GM21619 (cell line): ENCODE data around the gene PSMB1.
"Not testable (repeated sequence)": the region's sequence is repeated elsewhere in the genome, so short reads cannot be mapped to it uniquely, and the experiment has no call there.

ENCODE experiments used
- ATAC-seq: cut with Tn5 transposase; IDR thresholded peaks from one replicate; pipeline ENCODE4 v1.9.1; 2021; ENCODE audit not compliant: unreplicated experiment

Gene PSMB1

GRCh38 chr6:170536671-170537070 is 16.4 kb downstream of the PSMB1 start:
- ATAC-seq = no peak

DNA sequence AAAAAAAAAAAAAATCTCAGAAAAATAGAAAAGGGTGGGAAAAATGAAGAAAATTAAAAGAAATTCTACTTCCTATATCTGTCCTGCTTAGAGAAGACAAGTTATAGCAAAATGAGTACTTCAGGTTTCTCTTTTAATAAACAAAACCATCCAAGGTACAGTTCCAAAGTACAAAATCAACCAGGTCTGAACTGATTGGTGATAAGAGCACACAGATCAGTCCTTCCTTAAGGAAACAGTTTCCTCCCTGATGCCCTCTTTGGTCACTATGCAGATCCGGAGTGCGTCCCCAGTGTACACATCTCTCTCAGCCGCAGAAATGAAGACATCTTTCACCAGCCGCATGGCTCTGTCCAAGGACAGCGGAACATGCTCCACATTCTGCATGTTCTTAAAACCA is 18.1 kb downstream of the PSMB1 start:
- no peak for ATAC-seq

GRCh38 chr6:170533792-170534191 is 19.3 kb downstream of the PSMB1 start:
- no peak for ATAC-seq

DNA sequence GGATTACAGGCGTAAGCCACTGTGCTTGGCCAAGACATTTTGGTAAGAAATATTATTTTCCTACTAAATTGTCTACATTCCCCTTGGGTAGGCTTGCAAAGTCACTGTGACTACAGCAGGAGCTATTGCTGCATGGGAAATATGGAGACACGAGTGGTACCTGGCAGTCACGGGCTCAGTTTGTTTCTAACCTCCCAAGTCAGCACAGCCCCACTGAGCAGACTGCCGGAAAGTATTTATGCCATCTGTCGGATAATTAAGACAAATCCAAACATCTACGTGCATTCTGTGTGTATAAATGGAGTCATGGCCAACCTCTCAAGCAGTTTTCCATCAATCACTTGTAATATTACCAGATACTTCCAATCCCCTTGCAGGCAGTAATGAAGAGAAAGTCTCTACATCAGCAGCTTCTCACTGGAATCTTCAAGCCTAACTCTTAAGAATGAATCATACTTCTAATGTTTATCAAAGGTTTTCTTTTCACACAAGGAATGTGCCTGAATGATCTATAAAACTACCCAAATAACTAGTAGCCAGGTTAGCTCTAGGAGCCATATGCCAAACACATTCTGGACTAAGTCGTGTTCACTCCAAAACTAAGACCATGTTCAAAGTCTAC is 20.1 kb downstream of the PSMB1 start:
- ATAC-seq = no peak

DNA sequence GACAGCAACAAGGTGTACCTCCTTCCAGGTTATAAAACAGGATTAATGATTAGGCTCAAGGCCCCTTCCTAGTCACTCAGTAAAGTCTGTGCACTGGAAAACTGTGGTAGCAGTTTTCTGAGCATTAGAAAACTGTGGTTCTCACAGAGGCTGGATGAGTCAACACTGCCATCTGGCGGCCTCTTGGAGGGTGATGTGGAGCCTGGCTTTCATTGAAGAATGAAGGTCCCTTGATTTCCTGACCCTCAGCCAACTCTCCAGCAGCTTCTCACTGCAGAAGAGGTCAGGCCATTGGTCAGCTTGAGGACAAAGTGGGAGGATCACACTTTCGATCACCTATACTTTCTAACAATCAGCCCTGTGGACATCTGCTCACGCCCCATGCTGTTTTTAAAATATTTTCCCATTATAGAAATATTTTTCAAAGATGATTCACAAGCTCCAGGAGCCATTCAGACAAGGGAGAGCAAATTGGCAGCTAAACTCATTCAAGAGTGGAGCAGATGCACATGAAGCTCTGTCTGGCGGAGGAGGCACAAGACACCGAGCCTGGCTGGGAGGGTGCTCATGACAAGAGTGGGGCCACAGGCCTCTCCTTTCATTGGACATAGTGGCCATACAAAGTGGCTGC is 23.2 kb downstream of the PSMB1 start:
- ATAC-seq = peak; percentile 83

DNA sequence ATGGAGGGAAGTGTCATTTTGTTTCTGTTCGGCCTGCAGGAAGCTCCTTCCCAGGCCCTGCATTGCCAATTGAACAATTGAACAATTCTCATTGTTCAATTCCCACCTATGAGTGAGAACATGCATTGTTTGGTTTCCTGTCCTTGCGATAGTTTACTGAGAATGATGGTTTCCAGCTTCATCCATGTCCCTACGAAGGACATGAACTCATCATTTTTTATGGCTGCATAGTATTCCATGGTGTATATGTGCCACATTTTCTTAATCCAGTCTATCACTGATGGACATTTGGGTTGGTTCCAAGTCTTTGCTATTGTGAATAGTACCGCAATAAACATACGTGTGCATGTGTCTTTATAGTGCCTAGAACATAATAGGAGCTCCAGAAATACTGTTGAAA is 25.1 kb downstream of the PSMB1 start:
- not testable (repeated sequence) for ATAC-seq

GRCh38 chr6:170525795-170526194 is 27.3 kb downstream of the PSMB1 start:
- no peak for ATAC-seq

GRCh38 chr6:170524172-170524502 is 29.0 kb downstream of the PSMB1 start:
- no peak for ATAC-seq

GRCh38 chr6:170523256-170524171 is 29.6 kb downstream of the PSMB1 start:
- no peak for ATAC-seq

DNA sequence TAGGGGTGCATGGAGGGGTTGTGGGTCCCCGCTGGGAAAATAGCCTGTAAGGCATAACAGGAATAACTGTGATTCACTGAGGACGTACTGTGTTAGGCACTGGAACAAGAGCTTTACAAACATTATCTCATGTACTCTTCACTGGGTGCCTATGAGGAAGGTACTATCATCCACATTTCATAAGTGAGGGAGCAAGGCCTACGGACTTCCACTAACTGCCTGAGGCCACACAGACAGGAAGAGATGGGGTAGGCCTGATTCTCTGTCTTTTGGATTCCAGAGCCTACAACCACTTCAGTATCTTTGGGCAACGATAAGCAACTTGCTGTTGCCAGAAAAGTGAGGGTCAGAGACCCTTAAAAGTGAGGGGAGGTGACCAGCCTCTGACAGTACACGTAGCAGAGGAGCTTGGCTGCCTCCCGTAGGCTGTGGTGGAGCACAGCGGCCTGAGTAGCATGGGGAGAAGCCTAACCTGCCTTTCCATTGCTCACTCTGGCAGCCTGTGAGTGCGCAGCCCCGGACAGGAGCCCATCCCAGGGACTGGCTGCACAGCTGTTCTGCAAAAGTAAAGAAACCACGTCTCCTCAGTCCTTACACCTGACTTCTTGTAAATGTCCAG is 30.4 kb downstream of the PSMB1 start:
- ATAC-seq = no peak

DNA sequence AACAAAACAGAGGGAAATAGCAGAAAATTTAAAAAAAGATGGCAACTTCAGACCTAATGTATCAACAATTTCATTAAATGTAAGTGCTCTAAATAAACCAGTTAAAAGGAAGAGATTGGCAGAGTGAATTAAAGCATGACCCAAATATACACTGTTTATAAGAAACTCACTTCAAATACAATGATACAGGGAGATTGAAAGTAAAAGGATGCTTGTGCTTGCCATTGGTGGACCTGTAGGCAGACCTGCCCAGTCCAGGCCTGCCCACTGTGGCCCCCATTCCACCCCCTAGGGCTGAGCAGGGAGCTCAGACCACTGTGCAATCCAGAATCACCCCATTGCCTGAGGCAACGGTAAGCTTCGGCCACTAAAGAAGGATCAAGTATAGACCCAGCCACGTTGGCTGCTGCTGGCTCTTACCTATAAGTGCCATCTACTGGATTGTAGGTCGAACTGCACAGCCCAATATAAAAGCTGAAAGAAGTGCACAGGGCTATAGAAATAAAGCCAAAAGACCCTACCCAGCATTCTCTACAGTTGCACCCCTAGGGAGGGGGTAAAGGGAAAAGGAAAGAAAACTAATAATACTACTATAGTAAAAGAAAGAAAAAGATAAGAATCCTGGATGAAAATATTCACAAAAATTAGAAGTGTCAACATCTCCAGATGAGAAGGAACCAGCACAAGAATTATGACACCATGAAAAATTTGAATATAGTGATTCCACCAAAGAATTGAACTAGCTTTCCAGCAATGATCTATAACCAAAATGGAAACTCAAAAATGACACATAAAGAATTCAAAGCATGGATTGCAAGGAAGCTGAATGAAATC is 36.1 kb downstream of the PSMB1 start:
- ATAC-seq = peak; percentile 98

DNA sequence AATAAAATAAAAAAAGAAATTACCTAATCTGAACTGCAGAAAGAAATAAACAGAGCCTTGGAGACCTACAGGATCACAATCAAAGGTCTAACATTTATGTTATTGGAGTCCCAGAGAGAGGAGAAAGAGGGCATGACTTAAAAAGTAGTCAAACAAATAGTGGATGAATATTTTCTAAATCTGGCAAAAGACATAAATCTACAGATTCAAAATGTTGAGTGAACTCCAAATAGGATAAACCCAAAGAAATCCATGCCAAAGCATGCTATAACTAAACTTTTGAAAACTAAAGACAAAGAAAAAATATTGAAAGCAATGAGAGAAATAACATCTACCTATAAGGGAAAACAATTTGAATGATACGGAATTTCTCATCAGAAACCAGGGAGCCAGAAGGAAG is 38.2 kb downstream of the PSMB1 start:
- ATAC-seq = no peak

DNA sequence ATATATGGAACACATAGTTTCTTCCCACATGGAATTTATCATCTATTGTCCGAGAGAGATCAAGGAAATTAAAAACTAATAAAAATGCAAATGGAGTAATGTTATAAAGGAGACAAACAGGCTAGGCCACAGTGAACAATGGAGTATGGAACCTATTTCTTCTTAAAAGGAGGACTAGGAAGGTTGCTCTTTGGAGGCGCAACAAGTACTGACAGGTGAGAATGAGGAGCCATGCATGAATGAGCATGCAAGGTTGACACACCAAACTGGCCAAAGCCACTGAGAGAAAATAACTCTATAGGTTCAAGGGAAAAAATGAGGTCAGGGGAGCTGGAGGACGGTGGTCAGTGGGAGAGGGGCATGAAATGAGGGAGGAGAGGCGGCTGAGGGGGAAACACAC is 40.9 kb downstream of the PSMB1 start:
- ATAC-seq = no peak

- ATAC-seq = no peak
Measured at GRCh38 chr6:170510631-170511030, 42.5 kb downstream of the PSMB1 start.

- ATAC-seq = no peak
Measured at GRCh38 chr6:170509723-170510018, 43.4 kb downstream of the PSMB1 start.

- ATAC-seq = not testable (repeated sequence)
Measured at GRCh38 chr6:170508892-170509722, 44.0 kb downstream of the PSMB1 start.

DNA sequence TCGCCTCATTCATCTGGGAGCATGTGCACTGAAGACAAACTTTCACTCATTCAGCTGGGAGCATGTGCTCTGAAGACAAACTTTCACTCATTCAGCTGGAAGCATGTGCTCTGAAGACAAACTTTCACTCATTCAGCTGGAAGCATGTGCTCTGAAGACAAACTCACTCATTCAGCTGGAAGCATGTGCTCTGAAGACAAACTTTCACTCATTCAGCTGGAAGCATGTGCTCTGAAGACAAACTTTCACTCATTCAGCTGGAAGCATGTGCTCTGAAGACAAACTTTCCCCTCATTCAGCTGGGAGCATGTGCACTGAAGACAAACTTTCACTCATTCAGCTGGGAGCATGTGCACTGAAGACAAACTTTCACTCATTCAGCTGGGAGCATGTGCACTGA is 44.8 kb downstream of the PSMB1 start:
- not testable (repeated sequence) for ATAC-seq

DNA sequence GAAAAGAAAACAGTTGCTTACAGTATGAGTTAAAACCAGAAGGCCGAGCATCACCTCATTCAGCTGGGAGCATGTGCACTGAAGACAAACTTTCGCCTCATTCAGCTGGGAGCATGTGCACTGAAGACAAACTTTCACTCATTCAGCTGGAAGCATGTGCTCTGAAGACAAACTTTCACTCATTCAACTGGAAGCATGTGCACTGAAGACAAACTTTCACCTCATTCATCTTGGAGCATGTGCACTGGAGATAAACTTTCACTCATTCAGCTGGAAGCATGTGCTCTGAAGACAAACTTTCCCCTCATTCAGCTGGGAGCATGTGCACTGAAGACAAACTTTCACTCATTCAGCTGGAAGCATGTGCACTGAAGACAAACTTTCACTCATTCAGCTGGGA is 45.4 kb downstream of the PSMB1 start:
- not testable (repeated sequence) for ATAC-seq

GRCh38 chr6:170506446-170506845 is 46.7 kb downstream of the PSMB1 start:
- no peak for ATAC-seq

GRCh38 chr6:170505306-170505705 is 47.8 kb downstream of the PSMB1 start:
- ATAC-seq = no peak
